A673 (cell line): ENCODE measurements around the gene AGAP2. TPM values are rescaled to one million over a fixed set of nuclear protein-coding genes. Genes with fewer than 3 reads are reported as not detected.
"Not testable (repeated sequence)": the region's sequence is repeated elsewhere in the genome, so short reads cannot be mapped to it uniquely, and the experiment has no call there.

Source experiments
- BruUV-seq: library from RNA; stranded (reverse); fragments of 400-500 nt; replicated peaks from 2 replicates; lab custom pipeline; 2021; lab: Mats Ljungman, UMichigan
- CTCF ChIA-PET: fragments of 300-600 bp; sonication (Branson Sonifier 250); formaldehyde crosslinking; loops from one replicate; lab custom pipeline; 2022; ENCODE audit warnings: antibody characterized with exemption; lab: Charles Lee
- POLR2A ChIA-PET: fragments of 300-600 bp; sonication (Branson Sonifier 250); formaldehyde crosslinking; loops from one replicate; lab custom pipeline; 2022; ENCODE audit warnings: antibody characterized with exemption; ENCODE audit not compliant: low non-redundant PET; lab: Charles Lee
- DNase-seq: peaks from one replicate; pipeline ENCODE4 v3.0.0-alpha.2; 2015; ENCODE audit warnings: low spot score
- H3K27ac ChIP-seq: fragments of 200-600 bp; sonication (generic); 2 replicates; pipeline ENCODE4 v1.5.1; 2016; ENCODE audit warnings: mixed run types, low read depth, mild to moderate bottlenecking, mixed read lengths, antibody characterized with exemption, low read length; ENCODE audit not compliant: poor library complexity, severe bottlenecking
- H3K27me3 ChIP-seq: fragments of 200-600 bp; sonication (generic); replicated peaks from 2 replicates; pipeline ENCODE4 v1.6.1; 2017; ENCODE audit warnings: mixed run types, low read depth, mild to moderate bottlenecking, mixed read lengths, antibody characterized with exemption, low read length; ENCODE audit not compliant: insufficient read depth, poor library complexity
- H3K36me3 ChIP-seq: fragments of 200-600 bp; sonication (generic); 2 replicates; pipeline ENCODE4 v1.6.1; 2016; ENCODE audit warnings: mixed run types, mild to moderate bottlenecking, mixed read lengths, antibody characterized with exemption, low read length; ENCODE audit not compliant: insufficient read depth, poor library complexity, severe bottlenecking
- H3K4me1 ChIP-seq: fragments of 200-600 bp; sonication (generic); 2 replicates; pipeline ENCODE4 v1.6.1; 2017; ENCODE audit warnings: mixed run types, mild to moderate bottlenecking, mixed read lengths, antibody characterized with exemption, low read length; ENCODE audit not compliant: insufficient read depth, poor library complexity, severe bottlenecking
- H3K4me3 ChIP-seq: fragments of 200-600 bp; sonication (generic); 2 replicates; pipeline ENCODE4 v1.5.1; 2016; ENCODE audit warnings: low read depth, mixed run types, mild to moderate bottlenecking, mixed read lengths, low read length; ENCODE audit not compliant: poor library complexity, severe bottlenecking
- H3K9me3 ChIP-seq: fragments of 200-600 bp; sonication (generic); 2 replicates; pipeline ENCODE4 v1.6.1; 2016; ENCODE audit warnings: mixed run types, low read depth, mild to moderate bottlenecking, mixed read lengths, antibody characterized with exemption, low read length; ENCODE audit not compliant: poor library complexity, severe bottlenecking
- EZH2 ChIP-seq: fragments of 200-600 bp; sonication (generic); IDR thresholded peaks from 2 replicates; pipeline ENCODE4 v1.6.1; 2017; ENCODE audit warnings: borderline replicate concordance, low read depth, mild to moderate bottlenecking, mixed read lengths, antibody characterized with exemption, low read length; ENCODE audit not compliant: poor library complexity, severe bottlenecking
- intact Hi-C: fragments of 100-400 bp; cut with micrococcal nuclease; formaldehyde crosslinking; loops from one replicate; pipeline ENCODE4 v1.10.0; 2022; ENCODE audit not compliant: unreplicated experiment
- total RNA-seq: library from RNA; stranded (reverse); gene quantifications from 2 replicates; pipeline ENCODE4 v1.2.3, GENCODE V29; 2021
- TF ChIP-seq, protein P1 (sequence below): fragments of 300-800, 200-600 bp; sonication (generic); conservative IDR thresholded peaks from 2 replicates; pipeline ENCODE4 v1.5.1; 2017; ENCODE audit warnings: low read depth, mild to moderate bottlenecking, antibody characterized with exemption, low read length, moderate library complexity, mixed read lengths

AGAP2 gene
- total RNA-seq, 1 experiment from 2014 or later, result 4.0 TPM

DNA sequence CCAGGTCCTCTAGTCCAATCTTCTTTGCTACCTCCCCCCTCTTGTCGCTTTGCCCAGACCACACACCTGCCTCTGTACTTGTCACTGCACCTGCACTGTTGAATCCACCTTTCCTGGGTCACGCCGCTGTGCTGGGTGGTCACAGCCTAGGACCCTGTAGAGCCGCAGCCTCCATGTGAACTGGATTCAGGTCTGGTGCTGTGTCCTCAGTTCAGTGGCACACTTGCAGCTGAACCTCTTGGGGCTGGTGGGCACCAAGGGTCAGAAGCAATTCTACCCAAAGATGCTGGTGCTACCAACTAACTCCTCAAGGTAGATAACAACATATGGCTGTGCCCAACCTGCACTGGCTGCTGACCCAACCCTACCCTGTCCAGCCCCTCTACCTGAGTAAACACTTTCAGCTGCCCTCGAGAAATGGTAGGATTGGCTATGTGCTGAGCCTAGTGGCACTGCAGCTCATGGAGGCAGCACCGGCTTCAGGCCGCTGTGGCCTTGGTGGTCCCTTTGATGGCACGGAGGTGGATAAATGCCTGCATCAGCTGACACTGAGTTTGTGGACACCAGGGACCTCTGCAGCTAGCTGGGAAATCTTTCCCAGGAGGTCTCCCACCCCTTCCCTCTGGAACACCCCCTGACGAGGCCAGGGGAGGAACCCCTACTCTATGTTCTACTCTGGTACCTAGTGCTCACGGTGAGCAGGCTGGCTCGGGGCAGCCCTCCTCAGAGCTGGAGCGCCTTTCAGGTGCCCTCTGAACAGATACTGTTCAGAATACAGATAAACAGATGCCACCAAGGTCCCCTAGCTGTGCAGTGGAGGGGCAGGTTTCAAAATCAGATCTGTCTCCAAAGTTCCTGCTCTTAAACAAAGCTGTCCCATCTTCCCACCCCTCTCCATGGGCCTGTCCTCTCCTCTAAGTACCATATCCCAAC lies 14.3 kb downstream of the AGAP2 start:
- H3K4me1 ChIP-seq, result peaks cover 7% of the 10 kb centered on the region
- H3K27ac ChIP-seq, result no peak overlapping the region
- no TSS peak for BruUV-seq
- no peak overlapping the region for H3K4me3 ChIP-seq
- POLR2A ChIA-PET, result no interaction called here
- H3K9me3 ChIP-seq, result no peaks in the 10 kb centered on the region
- no peak for DNase-seq
- H3K36me3 ChIP-seq, result peaks cover 4% of the 10 kb centered on the region
- no peaks in the 10 kb centered on the region for H3K27me3 ChIP-seq
- TF ChIP-seq EZH2, result no peak
- TF ChIP-seq, protein P1, sequence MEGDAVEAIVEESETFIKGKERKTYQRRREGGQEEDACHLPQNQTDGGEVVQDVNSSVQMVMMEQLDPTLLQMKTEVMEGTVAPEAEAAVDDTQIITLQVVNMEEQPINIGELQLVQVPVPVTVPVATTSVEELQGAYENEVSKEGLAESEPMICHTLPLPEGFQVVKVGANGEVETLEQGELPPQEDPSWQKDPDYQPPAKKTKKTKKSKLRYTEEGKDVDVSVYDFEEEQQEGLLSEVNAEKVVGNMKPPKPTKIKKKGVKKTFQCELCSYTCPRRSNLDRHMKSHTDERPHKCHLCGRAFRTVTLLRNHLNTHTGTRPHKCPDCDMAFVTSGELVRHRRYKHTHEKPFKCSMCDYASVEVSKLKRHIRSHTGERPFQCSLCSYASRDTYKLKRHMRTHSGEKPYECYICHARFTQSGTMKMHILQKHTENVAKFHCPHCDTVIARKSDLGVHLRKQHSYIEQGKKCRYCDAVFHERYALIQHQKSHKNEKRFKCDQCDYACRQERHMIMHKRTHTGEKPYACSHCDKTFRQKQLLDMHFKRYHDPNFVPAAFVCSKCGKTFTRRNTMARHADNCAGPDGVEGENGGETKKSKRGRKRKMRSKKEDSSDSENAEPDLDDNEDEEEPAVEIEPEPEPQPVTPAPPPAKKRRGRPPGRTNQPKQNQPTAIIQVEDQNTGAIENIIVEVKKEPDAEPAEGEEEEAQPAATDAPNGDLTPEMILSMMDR, result no peak
- CTCF ChIA-PET, result no interaction called here
- intact Hi-C loops, result no loop called here

DNA sequence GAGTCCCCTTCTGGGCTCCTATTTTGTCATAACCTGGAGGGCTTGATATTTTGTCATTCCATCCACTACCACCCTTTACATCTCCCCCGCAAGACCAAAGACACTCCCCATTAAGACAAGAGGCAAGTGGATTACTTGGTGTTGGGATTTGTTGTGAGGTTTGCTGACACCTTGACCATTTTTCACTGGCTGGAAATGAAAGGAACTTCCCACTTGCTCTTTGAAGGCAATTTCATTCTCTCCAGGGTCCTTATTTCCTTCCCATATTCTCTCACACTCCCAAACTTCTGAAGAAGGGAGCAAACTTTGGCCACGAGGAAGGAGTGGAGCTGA lies 14.9 kb downstream of the AGAP2 start:
- TF ChIP-seq, protein P1, result no peak
- no peak for TF ChIP-seq EZH2
- POLR2A ChIA-PET, result no interaction called here
- CTCF ChIA-PET, result no interaction called here
- no TSS peak for BruUV-seq
- Histone ChIP-seq H3K36me3 (peaks cover 10% of the 10 kb centered on the region), H3K27me3 (no peaks in the 10 kb centered on the region), H3K27ac (no peak overlapping the region), H3K4me3 (no peak overlapping the region), H3K4me1 (peaks cover 7% of the 10 kb centered on the region), H3K9me3 (no peaks in the 10 kb centered on the region)
- no peak for DNase-seq
- intact Hi-C loops, result no loop called here

DNA sequence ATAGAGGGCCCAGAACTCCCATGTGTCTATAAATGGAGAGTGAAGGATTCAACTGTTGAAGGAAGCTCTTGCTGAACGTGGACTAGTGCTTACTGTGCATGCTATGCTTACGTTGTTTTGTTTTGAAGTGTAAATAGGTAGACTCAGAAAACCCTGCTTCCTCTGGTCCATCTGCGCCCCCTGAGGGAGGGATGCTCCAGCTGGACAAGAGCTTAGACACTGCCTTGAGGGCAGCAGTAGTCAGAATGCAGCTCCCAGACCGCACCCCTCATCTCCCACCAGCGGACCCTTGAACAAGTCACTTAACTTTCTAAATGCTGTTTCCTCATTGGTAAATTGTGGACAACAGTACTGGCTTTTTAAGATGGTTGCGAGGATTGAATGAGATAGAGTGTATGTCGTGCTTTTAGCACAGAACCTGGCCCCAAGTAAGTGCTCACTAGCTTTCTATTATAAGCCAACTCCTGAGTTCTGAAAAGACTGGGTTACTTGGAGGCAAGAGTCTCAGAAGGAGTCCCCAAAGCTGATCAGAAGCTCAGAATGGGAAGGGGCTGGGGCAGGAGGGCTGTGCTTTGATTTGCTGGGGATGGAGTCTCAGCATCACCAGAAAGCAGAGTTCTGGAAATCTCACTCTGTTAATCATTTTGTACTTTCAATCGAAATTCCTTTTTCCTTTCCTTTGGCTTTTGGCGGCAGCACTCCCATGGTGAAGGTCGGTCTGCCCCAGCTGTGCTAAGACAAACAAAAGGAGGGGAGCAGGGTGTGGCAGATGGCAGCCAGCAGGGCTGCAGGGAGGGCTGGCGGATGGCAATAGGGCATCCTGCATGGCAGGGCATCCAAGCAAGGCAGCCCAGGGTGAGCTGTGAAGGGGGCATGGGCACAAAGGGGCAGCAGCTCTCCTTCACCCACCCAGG lies 15.6 kb downstream of the AGAP2 start:
- CTCF ChIA-PET, result no interaction called here
- H3K27ac ChIP-seq, result no peak overlapping the region
- H3K9me3 ChIP-seq, result no peaks in the 10 kb centered on the region
- TF ChIP-seq, protein P1, result no peak
- no peak for TF ChIP-seq EZH2
- peaks cover 14% of the 10 kb centered on the region for H3K36me3 ChIP-seq
- intact Hi-C loops, result no loop called here
- H3K4me1 ChIP-seq, result peaks cover 7% of the 10 kb centered on the region
- no TSS peak for BruUV-seq
- H3K27me3 ChIP-seq, result no peaks in the 10 kb centered on the region
- no peak for DNase-seq
- POLR2A ChIA-PET, result no interaction called here
- no peak overlapping the region for H3K4me3 ChIP-seq

DNA sequence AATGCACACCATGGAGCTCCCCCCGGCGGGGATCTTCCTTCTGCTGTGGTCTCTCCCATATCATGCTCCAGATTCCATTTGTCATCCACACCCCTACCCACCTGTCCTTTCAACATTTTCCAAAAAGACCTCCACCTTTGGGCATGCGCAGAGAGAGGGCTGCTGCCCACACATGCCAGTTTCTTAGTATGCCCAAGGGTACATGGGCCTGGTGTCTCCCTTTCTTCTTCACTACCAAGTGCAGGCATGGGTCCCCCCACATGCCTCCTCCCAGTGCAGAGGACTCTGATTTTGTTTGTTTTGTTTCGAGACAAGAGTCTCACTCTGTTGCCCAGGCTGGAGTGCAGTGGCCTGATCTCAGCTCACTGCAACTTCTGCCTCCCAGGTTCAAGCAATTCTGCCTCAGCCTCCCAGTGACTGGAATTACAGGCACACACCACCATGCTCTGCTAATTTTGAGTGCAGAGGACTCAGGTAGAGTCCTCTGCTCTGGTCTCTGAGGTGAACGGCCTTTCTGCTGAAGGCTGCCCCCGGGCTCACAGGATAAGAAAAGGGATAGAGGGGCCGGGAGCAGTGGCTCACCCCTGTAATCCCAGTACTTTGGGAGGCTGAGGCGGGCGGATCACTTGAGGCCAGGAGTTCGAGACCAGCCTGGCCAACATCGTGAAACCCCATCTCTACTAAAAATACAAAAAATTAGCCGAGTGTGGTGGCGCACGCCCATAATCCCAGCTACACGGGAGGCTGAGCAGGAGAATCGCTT lies 16.5 kb downstream of the AGAP2 start:
- POLR2A ChIA-PET, BruUV-seq, DNase-seq: not testable (repeated sequence)

More for the DNA sequence above, 16.5 kb downstream of the AGAP2 start:
- H3K4me1 ChIP-seq, H3K9me3 ChIP-seq, intact Hi-C loops, H3K4me3 ChIP-seq, H3K27me3 ChIP-seq, H3K27ac ChIP-seq, CTCF ChIA-PET: not testable (repeated sequence)
- peaks cover 15% of the 10 kb centered on the region for H3K36me3 ChIP-seq
